HG03175 (cell line): ENCODE measurements around the gene SLAMF6.

ENCODE experiments used
- ATAC-seq: cut with Tn5 transposase; IDR thresholded peaks from one replicate; pipeline ENCODE4 v1.9.1; 2021; ENCODE audit warnings: mild to moderate bottlenecking, moderate library complexity; ENCODE audit not compliant: unreplicated experiment

Gene SLAMF6

DNA sequence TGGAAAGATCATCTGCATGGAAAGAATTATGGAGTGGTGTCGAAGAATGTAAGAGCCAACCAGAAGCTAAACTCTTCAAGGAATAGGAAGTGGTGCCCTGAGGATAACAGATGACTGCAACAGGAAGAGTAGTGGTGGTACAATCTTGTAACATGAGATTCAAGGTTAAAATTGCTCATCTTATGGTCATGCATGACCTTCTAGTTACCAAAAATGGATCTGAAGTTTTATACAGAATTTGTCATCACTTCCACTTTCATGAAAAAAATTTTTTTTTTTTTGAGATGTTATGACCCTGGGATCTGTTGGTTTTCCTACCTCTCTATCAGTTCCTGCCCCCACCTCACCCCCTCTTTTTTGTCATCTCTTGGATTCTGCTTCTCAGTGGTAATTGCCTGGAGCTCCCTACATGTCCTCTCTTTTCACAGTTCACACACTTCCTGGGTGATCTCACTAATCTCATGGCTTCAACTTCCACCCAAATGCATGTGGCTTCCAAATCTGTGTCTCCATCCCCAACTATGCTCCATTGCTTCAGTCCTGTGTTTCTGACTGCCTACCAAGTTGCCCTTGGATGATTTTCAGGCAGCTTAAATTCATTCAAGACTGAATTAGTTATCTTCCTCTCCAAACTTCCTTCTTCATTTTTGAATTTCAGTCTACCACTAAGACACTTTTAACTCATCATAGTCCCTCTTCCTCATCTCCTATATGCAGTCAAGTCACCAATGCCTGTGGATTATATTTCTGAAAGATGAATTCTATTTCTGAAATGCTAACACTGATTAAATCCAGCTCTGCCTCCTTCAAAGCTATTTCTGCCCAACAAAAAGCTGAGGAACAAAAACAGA lies 48.4 kb downstream of the SLAMF6 start:
- no peak for ATAC-seq

DNA sequence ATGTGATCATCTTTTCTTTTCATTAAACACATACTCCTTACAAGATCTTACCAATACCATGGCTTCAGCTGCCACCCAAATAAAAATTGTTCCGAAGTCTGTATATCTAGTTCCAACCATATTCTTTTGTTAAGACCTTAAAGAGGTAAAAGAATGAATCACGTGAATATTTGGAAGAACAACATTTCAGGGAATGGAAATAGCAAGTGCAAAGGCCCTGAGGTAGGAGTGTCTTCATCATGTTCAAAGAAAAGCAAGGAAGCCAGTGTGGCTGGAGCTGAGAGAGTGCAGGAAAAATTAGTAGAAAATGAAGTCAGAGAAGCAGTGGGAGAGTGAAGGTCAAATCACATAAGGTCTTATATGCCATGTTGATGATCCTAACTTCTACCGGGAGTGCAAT lies 50.9 kb downstream of the SLAMF6 start:
- ATAC-seq, result no peak

DNA sequence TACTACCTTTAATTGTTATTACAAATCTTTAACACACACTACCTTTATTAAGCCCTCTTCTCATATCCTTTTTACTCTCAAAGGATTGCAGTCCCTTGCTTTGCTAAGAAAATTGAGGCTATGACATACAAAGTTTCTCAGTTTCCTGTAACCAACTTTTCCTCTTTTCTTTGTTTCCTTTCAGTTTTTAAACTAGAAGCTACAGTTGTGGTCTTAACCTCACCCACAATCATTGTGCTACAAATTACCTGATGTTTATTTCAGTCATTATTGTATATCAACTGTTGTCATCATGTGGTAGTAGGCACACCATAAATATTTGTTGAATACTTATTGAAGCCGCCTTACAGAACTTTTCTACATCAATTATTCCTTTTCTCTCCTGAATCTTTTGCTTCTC lies 51.8 kb downstream of the SLAMF6 start:
- ATAC-seq, result no peak

DNA sequence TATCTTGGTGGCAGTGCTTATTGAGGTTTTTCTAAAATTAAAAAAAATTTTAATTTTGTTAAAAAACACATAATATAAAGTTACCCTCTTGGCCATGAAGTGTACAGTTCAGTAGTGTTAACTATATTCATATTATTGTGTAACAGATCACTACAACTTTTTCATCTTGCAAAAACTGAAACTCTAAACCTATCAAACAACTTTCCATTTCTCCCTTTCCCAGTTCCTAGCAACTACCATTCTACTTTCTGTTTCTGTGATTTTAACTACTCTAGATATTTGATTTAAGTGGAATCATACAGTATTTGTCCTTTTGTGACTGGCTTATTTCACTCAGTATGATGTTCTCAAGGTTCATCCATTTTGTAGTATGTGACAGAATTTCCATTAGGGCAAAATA lies 55.5 kb downstream of the SLAMF6 start:
- no peak for ATAC-seq

DNA sequence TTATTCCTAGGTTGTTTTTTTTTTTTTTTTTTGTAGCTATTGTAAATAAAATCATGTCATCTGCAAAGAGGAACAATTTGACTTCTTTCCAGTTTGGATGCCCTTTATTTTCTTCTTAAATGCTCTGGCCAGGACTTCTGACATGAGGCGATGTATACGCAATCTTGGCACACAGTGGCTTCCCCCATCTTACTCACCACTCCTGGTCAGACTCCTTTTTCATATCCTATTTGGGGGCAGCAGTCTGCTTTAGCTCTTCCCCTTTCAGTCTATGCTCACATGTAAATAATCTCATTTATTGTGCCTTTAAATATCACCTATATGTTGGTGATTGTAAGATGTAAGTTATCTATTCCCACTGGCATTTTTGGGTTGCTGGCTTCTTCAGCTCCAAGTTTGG lies 56.1 kb downstream of the SLAMF6 start:
- no peak for ATAC-seq

DNA sequence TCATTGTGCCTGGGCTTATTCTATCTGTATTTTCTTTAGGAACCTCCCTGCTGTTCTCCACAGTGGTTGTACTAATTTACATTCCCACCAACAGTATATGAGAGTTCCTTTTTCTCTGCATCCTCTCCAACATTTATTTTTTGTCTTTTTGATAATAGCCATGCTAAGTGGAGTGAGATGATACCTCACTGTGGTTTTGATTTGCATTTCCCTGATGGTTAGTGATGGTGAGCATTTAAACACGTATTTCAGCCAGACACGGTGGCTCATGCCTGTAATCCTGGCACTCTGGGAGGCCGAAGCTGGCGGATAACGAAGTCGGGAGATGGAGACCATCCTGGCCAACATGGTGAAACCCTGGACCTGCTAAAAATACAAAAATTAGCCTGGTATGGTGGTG lies 57.9 kb downstream of the SLAMF6 start:
- ATAC-seq, result no peak

DNA sequence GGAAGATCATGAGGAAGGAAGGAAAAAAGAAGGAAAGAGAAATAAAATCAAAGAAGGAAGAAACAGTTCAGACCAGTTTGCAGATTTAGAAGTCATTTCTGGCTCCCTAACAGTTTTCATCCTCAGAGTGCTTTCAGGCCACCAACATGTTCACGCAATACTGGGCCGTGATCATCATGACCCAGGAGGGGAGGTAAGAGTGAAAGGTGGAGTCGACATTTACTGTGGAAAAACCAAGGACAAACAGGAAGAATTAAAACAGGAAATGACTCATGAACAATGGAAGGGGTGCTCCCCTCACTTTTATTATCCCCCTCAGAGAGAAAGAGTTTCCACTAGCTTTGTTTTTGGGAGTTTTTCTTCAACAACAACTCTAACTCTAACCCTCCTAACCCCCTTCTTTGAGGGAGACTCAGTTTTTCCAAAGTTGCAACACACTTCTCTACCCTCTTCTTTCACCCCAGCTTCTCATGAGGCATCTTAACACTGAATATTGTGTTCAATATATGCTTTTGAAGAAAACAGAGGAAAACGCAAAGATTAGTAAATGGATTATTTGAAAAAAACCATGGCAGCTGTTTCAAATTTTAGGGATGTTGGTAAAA lies 62.3 kb downstream of the SLAMF6 start:
- no peak for ATAC-seq

DNA sequence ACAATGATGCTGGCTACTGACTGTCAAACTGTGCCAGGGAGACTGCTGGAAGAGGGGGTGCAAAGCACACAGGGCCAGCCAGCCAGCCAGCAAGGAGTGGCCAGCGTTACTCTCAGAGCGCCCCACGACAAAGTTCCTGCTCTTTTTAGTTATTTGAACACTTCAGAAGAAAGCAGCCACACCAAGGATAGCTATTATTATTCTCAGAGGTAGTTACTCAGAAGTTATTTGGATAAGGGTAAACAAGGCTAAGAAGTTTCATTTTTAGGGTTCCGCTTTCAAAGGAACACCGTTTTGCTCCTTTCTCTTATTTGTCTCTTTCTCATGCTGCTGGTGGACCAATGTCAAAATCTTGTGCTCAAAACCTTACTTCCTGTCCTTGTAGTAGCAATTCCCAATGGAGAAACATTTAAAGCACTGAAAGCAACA lies 62.8 kb downstream of the SLAMF6 start:
- no peak for ATAC-seq

DNA sequence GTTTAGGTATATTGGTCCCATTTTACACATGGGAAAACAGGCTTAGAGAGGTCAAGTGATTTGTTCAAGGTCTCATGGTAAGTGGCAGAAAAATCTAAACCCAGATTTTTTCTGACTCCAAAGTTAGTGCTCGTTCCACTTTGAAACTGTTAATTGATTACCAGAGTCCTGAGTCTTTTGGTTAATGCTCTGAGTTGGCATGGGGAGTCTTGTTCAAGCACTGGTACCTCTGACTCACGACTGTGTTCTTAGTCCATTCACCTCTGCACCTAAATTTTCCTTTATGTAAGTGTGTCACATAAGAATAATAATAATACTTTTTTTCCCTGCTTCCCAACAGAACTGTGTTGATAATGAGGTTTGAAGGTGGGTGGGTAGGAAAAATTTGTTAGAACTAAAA lies 63.4 kb downstream of the SLAMF6 start:
- no peak for ATAC-seq

DNA sequence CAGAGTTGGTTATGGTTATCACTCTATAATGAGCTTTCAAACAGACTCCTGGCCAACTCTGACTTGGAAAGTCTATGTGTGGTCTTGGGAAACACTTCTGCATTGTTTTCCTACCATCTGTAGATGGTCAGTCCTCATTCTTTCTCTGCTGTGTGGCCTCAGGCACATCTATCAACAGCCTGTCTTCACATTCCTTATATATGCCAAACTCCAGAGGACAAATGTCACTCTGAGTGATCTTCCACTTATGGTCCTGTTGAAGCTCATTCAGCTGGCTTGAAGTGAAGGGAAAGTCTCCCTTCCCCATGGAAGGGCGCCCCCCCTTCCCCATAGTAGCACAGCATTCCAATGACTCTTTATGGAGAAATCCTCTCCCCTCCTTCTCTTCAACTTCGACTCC lies 64.0 kb downstream of the SLAMF6 start:
- ATAC-seq, result no peak

DNA sequence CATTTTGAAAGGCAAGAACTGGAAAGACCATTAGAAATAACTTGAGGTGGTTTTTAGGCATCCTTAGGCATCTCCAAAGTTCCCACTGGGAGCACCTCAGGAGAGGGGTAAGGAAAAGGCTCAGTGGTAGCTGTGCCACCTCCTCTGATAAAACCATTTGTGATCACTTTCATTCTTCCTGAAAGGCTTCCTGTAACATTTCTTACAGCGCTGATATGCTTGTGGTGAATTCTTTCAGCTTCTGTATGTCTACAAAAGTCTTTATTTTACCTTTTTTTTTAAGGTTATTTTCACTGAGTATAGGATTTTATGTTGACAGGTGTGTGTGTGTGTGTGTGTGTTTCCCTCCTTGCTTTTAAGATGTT lies 67.9 kb downstream of the SLAMF6 start:
- no peak for ATAC-seq

DNA sequence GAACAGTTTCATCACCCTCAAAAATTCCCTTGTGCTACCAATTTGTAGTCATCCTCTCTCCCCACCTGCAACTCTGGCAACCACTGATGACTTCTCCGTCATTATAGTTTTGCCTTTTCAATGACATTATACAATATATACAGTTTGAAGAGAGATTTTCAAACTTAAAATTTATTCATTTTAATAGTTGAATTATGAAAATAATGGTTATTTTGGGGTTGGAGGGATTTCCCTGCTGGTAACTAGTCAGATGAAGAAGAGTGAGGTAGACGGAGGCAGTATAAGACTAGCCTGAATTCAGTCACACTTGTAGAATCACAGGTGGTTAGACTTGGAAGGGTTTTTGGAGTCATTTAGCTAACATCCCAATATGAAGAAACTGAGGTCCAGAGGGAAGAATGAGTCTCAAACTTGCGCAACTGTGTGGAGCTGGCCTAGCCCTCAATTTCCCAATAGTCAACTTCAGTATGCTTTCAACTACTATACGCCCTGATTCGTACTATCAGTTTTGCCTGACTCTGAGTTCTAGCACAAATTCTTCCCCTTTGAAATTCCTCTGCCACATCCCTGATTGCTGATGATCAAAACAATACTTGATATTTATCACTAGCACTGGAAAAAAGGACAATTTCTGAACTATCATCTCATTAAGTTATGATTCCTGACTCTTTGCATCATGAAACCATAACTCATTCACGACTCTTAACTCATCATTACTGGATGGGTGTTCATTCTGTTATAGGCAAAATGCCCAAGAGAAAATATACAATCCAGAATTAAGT lies 68.5 kb downstream of the SLAMF6 start:
- no peak for ATAC-seq

DNA sequence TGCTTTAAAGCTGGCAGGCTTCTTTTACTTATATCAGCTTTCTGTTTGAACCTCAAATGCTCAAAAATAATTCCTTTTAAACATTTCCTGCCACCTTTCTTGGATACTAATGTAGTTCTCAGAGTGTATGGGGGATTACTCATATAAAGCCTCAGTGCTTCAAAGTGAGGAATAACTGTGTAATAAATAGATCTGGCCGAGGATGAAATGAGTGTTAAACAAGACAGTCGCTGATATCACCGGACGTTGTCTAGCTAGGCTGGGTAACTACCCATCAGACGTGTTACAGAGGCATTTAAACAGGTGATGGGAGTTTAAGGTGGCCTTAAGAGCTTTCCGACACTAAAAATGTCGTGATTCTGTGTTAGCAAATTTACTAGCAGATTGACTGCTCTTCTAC lies 69.6 kb downstream of the SLAMF6 start:
- no peak for ATAC-seq

DNA sequence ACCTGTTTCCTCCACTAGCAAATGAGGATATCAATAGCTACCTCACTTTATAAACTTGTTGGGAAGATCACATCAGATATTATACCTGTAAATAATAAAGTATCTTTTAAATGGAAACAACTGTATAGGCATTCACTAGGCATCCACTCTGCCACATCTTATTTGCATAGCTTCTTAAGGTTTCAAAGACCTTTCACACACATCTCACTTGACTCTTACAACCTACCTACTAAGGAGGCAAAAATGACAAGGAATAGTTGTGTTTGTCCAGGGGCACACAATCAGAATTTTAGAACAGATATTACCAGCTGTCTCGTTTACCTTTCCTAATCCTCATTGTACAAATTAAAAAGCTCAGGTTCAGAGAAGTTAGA lies 71.2 kb downstream of the SLAMF6 start:
- peak; percentile 37 for ATAC-seq

DNA sequence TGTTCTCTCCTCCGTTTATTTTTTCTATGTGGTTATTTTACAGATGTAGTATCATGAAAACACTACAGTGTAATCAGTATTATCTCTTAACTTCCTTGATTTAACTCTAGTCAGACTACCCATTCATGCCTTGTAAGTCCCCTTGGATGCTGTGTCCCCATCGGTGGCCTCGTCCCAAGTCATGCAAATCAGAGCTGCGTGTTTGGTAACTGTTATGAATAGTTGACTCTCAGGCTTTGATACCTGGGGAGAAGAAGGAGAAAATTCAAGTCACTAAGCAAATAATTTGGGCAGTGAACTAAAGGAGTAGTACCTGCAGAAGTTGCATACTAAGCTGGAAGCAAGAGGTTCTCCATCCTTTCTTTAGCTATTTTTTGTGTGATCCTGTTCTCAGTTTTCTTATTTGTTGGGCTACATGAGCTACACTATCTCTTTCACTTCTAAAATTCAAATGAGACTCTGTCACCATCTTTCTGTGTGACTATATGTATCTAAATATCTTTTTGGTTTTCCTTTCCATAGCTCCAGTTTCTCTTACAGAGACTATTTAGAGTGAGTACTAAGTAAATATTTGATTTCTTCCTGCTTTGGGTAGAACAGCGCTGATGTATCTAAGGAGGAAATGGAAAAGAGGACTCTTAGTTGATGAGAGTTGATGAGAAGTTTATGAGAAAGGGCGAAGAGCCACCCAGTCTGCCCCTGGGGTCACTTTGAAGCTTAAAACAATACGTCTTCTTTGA lies 71.8 kb downstream of the SLAMF6 start:
- peak; percentile 61 for ATAC-seq

DNA sequence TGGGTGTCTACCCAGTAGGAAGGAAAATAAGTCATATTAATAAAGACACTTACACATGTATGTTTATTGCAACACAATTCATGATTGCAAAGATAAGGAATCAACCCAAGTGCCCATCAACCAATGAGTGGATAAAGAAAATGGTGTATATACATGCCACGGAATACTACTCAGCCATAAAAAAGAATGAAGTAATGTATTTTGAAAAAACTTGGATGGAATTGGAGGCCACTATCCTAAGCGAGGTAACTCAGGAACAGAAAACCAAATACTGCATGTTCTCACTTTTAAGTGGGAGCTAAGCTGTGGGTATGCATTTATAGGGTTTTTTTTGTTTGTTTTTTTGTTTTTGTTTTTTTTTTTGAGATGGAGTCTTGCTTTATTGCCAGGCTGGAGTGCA lies 73.6 kb downstream of the SLAMF6 start:
- ATAC-seq, result no peak

DNA sequence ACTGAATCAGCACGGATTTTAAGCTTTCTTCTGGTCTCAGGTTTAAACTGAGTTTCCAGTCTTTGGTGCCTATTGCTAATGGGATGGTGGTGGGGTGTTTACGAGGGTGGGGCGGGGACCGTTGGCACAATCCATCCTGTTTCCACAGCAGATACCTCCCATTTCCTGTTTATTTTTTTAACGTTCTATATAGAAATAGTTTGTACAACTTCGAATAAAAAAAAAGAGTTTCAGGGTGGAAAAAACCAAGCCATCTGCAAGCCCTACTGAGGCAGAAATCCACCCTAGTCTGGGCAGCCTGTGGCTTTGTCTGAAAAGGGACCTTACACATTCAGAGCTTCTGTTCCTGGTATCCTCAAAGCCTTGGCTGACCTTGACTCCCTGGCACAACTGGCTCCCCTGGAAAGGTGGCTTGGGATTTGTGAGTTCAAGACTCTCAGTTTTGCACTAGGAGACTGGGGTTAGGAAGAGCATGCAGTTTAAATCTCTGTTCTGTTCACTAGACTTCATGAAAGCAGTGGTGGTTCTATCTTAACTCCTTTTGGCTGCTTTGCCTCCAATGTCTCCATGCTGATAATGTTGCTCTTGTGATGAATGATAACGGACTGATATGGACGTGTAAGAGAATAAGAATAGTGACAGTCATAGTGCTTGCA lies 76.0 kb downstream of the SLAMF6 start:
- no peak for ATAC-seq

DNA sequence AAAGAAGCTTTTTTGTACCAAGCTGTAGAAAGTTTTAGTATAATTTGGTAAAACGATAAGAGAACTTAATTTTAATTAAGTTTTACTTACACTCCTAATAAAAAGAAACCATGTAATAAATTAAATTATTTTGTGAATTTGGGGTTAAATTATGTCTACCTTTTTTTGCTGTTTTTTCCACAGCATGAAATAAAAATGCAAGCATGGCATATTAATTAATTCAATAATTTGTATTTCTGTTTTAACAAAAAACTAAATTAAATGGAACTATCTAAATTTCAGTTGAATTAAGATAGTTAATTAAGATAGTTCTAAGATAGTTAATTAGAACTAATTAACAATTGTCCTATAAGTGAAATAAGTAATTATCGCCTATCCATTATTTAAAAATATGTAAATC lies 83.3 kb downstream of the SLAMF6 start:
- ATAC-seq, result no peak

DNA sequence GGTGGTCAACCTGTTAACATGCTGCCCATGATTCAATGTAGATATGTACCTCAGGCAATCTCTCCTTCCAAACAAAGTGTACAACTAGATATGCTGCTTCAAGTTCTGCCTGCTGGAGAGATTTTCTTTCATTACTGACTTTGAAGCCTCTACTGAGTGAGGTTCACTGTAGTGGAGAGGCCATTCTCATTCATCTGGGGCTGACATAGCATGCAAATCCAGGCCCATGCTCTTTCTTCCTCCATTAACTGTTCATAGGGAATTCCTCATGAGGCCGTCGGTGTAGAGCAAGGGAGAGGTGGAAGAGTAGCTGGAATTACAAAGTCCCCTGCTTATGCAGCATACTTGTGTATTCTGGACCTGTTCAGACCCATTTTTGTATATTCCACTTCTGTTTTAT lies 84.1 kb downstream of the SLAMF6 start:
- no peak for ATAC-seq

DNA sequence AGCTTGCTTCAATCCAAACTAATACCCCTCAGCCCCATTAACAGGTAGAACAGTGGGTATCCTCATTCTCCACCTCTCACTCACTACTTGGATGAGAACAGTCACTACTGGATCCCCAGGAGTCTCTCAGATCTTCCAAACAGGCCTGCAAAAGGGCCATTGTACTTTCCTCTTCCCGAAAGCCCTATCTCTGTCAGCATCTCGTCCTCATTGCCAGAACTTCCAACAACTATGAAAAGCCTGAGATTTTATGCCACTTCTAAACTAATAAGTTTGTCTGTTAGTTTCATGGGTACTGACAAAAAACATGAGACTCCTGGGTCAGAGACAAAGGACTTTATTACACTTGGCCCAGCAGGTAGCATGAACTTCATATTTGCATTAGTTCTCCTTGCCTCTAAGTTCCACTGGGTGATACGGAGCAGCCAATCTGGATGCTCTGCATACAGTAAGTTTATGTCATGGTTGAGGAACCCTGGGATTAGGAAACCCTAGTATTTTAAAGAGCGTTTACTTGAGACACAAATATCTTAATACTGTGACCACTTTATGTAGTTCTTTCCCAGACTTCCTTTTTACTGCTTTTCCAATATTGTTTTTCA lies 84.6 kb downstream of the SLAMF6 start:
- ATAC-seq, result peak; percentile 25
